A549 (cell line): ENCODE measurements around the gene CUX1. TPM values are rescaled to one million over a fixed set of nuclear protein-coding genes. Genes with fewer than 3 reads are reported as not detected.

ENCODE experiments used
- ATAC-seq, 2 experiments: fragments of 200-7000 bp in 1 of 2; fragments of >200 bp in 1 of 2; cut with Nextera tagmentation in 1 of 2; cut with Tn5 transposase in 1 of 2; 3 replicates each; pipeline versions ENCODE4 v1.8.0 to v1.9.1; 2018 to 2020; ENCODE audit warnings: mild to moderate bottlenecking in 1 of 2, moderate library complexity in 1 of 2
- CTCF ChIA-PET: fragments of 300-600 bp; sonication (Branson Sonifier 250); formaldehyde crosslinking; extraction: SDS; loops from one replicate; lab custom pipeline; 2021; ENCODE audit warnings: antibody characterized with exemption, inconsistent platforms; lab: Yijun Ruan, JAX
- POLR2A ChIA-PET: fragments of 350-600 bp; formaldehyde crosslinking; extraction: SDS; loops from one replicate; lab custom pipeline; 2021; ENCODE audit warnings: antibody characterized with exemption, inconsistent platforms; lab: Yijun Ruan, JAX
- DNase-seq, 2 experiments: peaks; one replicate each; pipeline versions ENCODE4 v3.0.0 to v3.0.0-alpha.2; 2011 to 2016; ENCODE audit warnings: low read depth in 1 of 2, low spot score in 1 of 2
- FAIRE-seq: peaks from 2 replicates; lab custom pipeline; 2011; peaks lifted over from hg19 to GRCh38; lab: Jason Lieb, UNC
- H3K27ac ChIP-seq, 2 experiments: fragments of >200 bp; sonication (Bioruptor Twin); formaldehyde crosslinking; 3 replicates each; pipeline ENCODE4 v1.5.1; 2016 to 2017
- H3K4me1 ChIP-seq: fragments of >200 bp; sonication (Bioruptor Twin); formaldehyde crosslinking; 3 replicates; pipeline ENCODE4 v1.6.1; 2016
- H3K4me2 ChIP-seq: fragments of >200 bp; sonication (Bioruptor Twin); formaldehyde crosslinking; 3 replicates; pipeline ENCODE4 v1.6.1; 2016
- H3K4me3 ChIP-seq: fragments of >200 bp; sonication (Bioruptor Twin); formaldehyde crosslinking; 3 replicates; pipeline ENCODE4 v1.5.1; 2016
- H3K9me3 ChIP-seq: fragments of >200 bp; sonication (Bioruptor Twin); formaldehyde crosslinking; 3 replicates; pipeline ENCODE4 v1.6.1; 2016
- BHLHE40 ChIP-seq: IDR thresholded peaks from 2 replicates; pipeline ENCODE4 v1.6.1; 2012; ENCODE audit warnings: low read depth, low read length, inconsistent platforms
- CEBPB ChIP-seq, 2 experiments: fragments of >200 bp in 1 of 2; sonication (Bioruptor Twin) in 1 of 2; formaldehyde crosslinking in 1 of 2; IDR thresholded peaks; 2 replicates each; pipeline ENCODE4 v1.6.1; 2012 to 2016
- CHD4 ChIP-seq: fragments of 200-600 bp; sonication (generic); IDR thresholded peaks from 2 replicates; pipeline ENCODE4 v1.6.1; 2016; ENCODE audit warnings: antibody characterized with exemption, mild to moderate bottlenecking, borderline replicate concordance
- EHF ChIP-seq: fragments of 250-450 bp; sonication (Bioruptor Pico); IDR thresholded peaks from 2 replicates; pipeline ENCODE4 v1.5.0; 2020; ENCODE audit warnings: mild to moderate bottlenecking
- EHMT2 ChIP-seq: fragments of 200-600 bp; sonication (generic); IDR thresholded peaks from 2 replicates; pipeline ENCODE4 v1.6.1; 2016; ENCODE audit warnings: antibody characterized with exemption, low read depth, mild to moderate bottlenecking, moderate library complexity
- MYC ChIP-seq: IDR thresholded peaks from 2 replicates; pipeline ENCODE4 v1.6.1; 2012; ENCODE audit warnings: mild to moderate bottlenecking, inconsistent platforms, low read length, improper control_type of control experiment, borderline replicate concordance
- POLR2AphosphoS2 ChIP-seq: conservative IDR thresholded peaks from 2 replicates; pipeline ENCODE4 v1.6.1; 2012; ENCODE audit warnings: low read length, improper control_type of control experiment, inconsistent platforms
- RFX5 ChIP-seq: fragments of 450-650 bp; IDR thresholded peaks from 2 replicates; pipeline ENCODE4 v1.7.1; 2014; ENCODE audit warnings: antibody characterized with exemption, mild to moderate bottlenecking, moderate library complexity
- SMC3 ChIP-seq: fragments of >200 bp; sonication (Bioruptor Twin); formaldehyde crosslinking; IDR thresholded peaks from 3 replicates; pipeline ENCODE4 v1.6.1; 2018; ENCODE audit warnings: inconsistent platforms
- ZFP36 ChIP-seq: fragments of 450-650 bp; IDR thresholded peaks from 2 replicates; pipeline ENCODE4 v1.6.1; 2014; ENCODE audit warnings: borderline replicate concordance; ENCODE audit not compliant: partially characterized antibody
- ZNF302 ChIP-seq: fragments of 250-450 bp; sonication (Bioruptor Pico); IDR thresholded peaks from 2 replicates; pipeline ENCODE4 v1.9.0; 2021; ENCODE audit warnings: inconsistent platforms, mild to moderate bottlenecking, moderate library complexity
- WGBS: methylation state at CpG from one replicate; pipeline ENCODE4 v1.1.6; 2017; ENCODE audit errors: missing lambda C conversion rate; 5-methylcytosine and 5-hydroxymethylcytosine counted together
- polyA plus RNA-seq, 4 experiments: library from polyadenylated mRNA; depleted of rRNA in 3 of 4; stranded (reverse); fragments of >200 nt; fragmentation: RNase III in 1 of 4; extraction: RNeasy Plus Mini Kit Qiagen cat#74134 plus additional on column Dnase treatment in 1 of 4; gene quantifications; 2 replicates in 3 of 4; 3 replicates in 1 of 4; pipeline ENCODE4 v1.2.3, GENCODE V29; 2011 to 2017
- TF ChIP-seq, protein P1 (sequence below): IDR thresholded peaks from 2 replicates; pipeline ENCODE4 v1.6.1; 2012; ENCODE audit warnings: low read depth, borderline replicate concordance
- TF ChIP-seq, protein P2 (sequence below): fragments of >200 bp; sonication (Bioruptor Twin); formaldehyde crosslinking; IDR thresholded peaks from 3 replicates; pipeline ENCODE4 v1.5.1; 2016
- TF ChIP-seq, protein P3 (sequence below): fragments of >200 bp; sonication (Bioruptor Twin); formaldehyde crosslinking; IDR thresholded peaks from 3 replicates; pipeline ENCODE4 v1.6.1; 2016
- TF ChIP-seq, protein P4 (sequence below): fragments of 450-650 bp; IDR thresholded peaks from 2 replicates; pipeline ENCODE4 v1.6.1; 2014; ENCODE audit warnings: antibody characterized with exemption

Gene CUX1
- polyA plus RNA-seq, 2 of the 4 experiments (the other 2 are of a cell fraction), result 32.7 to 33.4 TPM

DNA sequence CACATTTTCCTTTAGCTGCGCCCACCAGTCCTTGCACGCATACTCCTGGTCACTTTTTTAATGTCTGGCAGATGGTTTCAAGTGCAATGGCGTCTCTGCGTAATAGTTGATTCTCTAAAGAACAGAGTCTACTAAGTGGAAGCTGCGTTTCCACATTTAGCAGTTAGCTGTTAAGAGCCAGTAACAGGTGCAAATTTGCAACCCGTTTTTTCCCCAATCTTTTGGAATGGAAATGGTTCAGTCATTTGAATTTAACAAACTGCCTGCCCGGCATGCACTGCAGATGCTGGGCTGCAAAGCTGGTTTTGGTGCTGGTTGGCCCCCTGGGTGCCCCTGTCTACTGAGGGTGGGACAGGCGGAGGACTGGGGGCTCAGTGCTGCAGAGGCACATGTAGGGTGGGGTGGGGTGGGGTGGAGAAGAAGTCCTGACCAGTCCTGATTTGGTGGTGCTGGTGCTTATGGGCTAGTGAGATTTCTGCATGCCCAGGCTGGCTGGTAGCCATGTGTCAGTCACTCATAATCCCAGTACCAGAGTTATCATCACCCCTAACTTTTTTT, 43.9 kb downstream of the CUX1 start:
- peaks cover 55% of the 10 kb centered on the region for H3K4me1 ChIP-seq
- H3K9me3 ChIP-seq, result no peaks in the 10 kb centered on the region
- no peak overlapping the region for H3K4me3 ChIP-seq
- ChIA-PET POLR2A (no interaction called here), CTCF (interaction anchor here (0.6 to 1.3 kb wide), 2 partner anchors 171 to 329 kb away, joined by 3 to 4 read pairs; no protein-coding TSS in a partner anchor)
- no peak for DNase-seq
- ATAC-seq, result no peak
- no peak overlapping the region for H3K4me2 ChIP-seq
- TF ChIP-seq, protein P1, sequence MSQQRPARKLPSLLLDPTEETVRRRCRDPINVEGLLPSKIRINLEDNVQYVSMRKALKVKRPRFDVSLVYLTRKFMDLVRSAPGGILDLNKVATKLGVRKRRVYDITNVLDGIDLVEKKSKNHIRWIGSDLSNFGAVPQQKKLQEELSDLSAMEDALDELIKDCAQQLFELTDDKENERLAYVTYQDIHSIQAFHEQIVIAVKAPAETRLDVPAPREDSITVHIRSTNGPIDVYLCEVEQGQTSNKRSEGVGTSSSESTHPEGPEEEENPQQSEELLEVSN, result no peak
- TF ChIP-seq EHMT2 (no peak), ZFP36 (no peak), POLR2AphosphoS2 (no peak), EHF (CRISPR knock-in tag) (no peak), ZNF302 (CRISPR knock-in tag) (no peak)
- TF ChIP-seq, protein P2, sequence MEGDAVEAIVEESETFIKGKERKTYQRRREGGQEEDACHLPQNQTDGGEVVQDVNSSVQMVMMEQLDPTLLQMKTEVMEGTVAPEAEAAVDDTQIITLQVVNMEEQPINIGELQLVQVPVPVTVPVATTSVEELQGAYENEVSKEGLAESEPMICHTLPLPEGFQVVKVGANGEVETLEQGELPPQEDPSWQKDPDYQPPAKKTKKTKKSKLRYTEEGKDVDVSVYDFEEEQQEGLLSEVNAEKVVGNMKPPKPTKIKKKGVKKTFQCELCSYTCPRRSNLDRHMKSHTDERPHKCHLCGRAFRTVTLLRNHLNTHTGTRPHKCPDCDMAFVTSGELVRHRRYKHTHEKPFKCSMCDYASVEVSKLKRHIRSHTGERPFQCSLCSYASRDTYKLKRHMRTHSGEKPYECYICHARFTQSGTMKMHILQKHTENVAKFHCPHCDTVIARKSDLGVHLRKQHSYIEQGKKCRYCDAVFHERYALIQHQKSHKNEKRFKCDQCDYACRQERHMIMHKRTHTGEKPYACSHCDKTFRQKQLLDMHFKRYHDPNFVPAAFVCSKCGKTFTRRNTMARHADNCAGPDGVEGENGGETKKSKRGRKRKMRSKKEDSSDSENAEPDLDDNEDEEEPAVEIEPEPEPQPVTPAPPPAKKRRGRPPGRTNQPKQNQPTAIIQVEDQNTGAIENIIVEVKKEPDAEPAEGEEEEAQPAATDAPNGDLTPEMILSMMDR, result no peak
- FAIRE-seq, result no peak
- H3K27ac ChIP-seq, result peak overlapping the region; percentile 87 to 94; a peak in 4 of 6 replicates
- WGBS, result 94% methylated on average over 8 of the region's 8 CpGs

DNA sequence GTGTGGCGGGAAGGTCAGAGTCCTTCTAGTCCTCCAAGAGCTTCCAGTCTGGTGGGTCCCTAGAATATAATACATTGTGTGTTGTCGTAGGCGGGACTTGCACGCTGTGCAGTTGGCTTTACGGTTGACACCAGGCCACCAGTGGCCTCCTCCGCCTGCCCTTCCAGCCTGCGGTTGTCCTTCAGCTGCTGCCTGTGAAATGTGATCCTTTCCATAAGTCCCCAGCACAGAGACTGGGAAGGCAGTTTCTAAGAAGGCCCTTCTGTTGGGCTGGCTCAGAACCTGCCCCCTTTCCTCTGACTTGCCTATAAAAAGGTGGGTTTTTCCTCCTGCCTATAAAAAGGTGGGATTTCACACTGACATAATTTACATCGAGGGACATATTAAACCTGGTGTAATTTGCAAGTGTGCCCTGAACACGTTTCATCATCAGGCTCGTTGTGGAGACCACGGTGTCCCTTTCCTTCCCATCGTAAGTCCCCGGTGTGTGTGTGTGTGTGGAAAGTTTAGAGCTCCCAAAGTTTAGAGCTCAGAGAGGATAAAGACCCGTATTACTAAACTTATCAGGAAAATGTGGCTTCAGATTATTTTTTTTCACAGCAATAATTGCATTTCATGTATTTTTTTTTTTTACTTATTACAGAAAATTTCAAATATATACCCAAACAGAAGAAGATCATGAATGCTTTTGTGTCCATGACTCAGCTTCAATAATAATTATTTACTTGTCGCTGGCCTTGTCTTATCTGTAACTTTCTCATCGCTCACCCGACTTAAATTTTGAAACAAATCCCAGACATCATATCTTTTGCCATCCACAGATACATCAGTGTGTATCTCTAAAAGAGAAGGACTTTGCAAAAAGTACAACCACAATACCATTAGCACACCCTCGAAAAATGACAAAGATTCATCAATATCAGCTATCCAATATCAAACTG, 45.1 kb downstream of the CUX1 start:
- no peak for TF ChIP-seq SMC3
- TF ChIP-seq EHMT2, result no peak
- TF ChIP-seq, protein P3, sequence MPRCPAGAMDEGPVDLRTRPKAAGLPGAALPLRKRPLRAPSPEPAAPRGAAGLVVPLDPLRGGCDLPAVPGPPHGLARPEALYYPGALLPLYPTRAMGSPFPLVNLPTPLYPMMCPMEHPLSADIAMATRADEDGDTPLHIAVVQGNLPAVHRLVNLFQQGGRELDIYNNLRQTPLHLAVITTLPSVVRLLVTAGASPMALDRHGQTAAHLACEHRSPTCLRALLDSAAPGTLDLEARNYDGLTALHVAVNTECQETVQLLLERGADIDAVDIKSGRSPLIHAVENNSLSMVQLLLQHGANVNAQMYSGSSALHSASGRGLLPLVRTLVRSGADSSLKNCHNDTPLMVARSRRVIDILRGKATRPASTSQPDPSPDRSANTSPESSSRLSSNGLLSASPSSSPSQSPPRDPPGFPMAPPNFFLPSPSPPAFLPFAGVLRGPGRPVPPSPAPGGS, result no peak
- TF ChIP-seq CEBPB (IDR thresholded peaks at IDR 0.05), result no peak
- TF ChIP-seq, protein P4, sequence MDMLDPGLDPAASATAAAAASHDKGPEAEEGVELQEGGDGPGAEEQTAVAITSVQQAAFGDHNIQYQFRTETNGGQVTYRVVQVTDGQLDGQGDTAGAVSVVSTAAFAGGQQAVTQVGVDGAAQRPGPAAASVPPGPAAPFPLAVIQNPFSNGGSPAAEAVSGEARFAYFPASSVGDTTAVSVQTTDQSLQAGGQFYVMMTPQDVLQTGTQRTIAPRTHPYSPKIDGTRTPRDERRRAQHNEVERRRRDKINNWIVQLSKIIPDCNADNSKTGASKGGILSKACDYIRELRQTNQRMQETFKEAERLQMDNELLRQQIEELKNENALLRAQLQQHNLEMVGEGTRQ, result no peak
- TF ChIP-seq CHD4, result no peak
- TF ChIP-seq RFX5, result no peak
- TF ChIP-seq ZFP36, result no peak
- no peak for TF ChIP-seq BHLHE40
- no peak for TF ChIP-seq MYC
- Histone ChIP-seq H3K27ac (peak overlapping the region; percentile 10 to 94; a peak in 4 of 6 replicates), H3K4me2 (0 out of 3 replicates have a peak overlapping the region, but pooled peaks have one; percentile 1), H3K4me1 (peaks cover 46% of the 10 kb centered on the region), H3K4me3 (no peak overlapping the region), H3K9me3 (no peaks in the 10 kb centered on the region)
- ChIA-PET CTCF (interaction anchor here (0.5 to 1.1 kb wide), 4 partner anchors 15 to 399 kb away, joined by 3 to 4 read pairs (median 4); no protein-coding TSS in a partner anchor), POLR2A (no interaction called here)
- ATAC-seq (no peak), DNase-seq (no peak), FAIRE-seq (no peak)
- 84% methylated on average over 18 of the region's 18 CpGs for WGBS
